ENCODE measurements around the gene GAGE10.

DNA sequence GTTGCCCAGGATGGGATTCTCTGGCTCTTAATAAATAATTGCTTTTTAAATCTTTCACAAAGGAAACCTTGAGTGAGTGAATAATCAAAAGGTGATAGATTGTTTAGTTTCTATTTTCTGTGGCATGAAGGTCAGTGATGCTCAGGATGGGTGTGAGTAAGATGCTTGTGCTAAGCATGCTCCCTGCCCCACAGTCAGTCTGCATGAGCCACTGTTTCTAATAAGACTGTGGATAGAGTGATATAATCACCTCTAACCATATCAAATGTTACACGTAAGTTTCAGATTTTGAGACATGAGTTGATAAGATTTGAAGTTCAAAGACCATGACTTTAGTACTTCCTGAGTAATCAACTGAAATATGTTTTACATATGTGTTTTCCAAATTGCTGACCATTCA, 2.7 kb upstream of the GAGE10 start:
- TF ChIP-seq CTCF (IDR thresholded peaks at IDR 0.05) = no peak
- no peak for TF ChIP-seq POLR2A (IDR thresholded peaks at IDR 0.05)

Measured in heart left ventricle (tissue), 13 donors.